A549 (cell line): Measurements from ENCODE around the gene KCTD5. TPM values are rescaled to one million over a fixed set of nuclear protein-coding genes. Genes with fewer than 3 reads are reported as not detected.

Experiments
- ATAC-seq, 2 experiments: fragments of 200-7000 bp in 1 of 2; fragments of >200 bp in 1 of 2; cut with Nextera tagmentation in 1 of 2; cut with Tn5 transposase in 1 of 2; 3 replicates each; pipeline versions ENCODE4 v1.8.0 to v1.9.1; 2018 to 2020; ENCODE audit warnings: mild to moderate bottlenecking in 1 of 2, moderate library complexity in 1 of 2
- CTCF ChIA-PET: fragments of 300-600 bp; sonication (Branson Sonifier 250); formaldehyde crosslinking; extraction: SDS; loops from one replicate; lab custom pipeline; 2021; ENCODE audit warnings: antibody characterized with exemption, inconsistent platforms; lab: Yijun Ruan, JAX
- POLR2A ChIA-PET: fragments of 350-600 bp; formaldehyde crosslinking; extraction: SDS; loops from one replicate; lab custom pipeline; 2021; ENCODE audit warnings: antibody characterized with exemption, inconsistent platforms; lab: Yijun Ruan, JAX
- DNase-seq, 2 experiments: peaks; one replicate each; pipeline versions ENCODE4 v3.0.0 to v3.0.0-alpha.2; 2011 to 2016; ENCODE audit warnings: low read depth in 1 of 2, low spot score in 1 of 2
- FAIRE-seq: peaks from 2 replicates; lab custom pipeline; 2011; peaks lifted over from hg19 to GRCh38; lab: Jason Lieb, UNC
- H3K27ac ChIP-seq, 2 experiments: fragments of >200 bp; sonication (Bioruptor Twin); formaldehyde crosslinking; 3 replicates each; pipeline ENCODE4 v1.5.1; 2016 to 2017
- H3K4me1 ChIP-seq: fragments of >200 bp; sonication (Bioruptor Twin); formaldehyde crosslinking; 3 replicates; pipeline ENCODE4 v1.6.1; 2016
- H3K4me2 ChIP-seq: fragments of >200 bp; sonication (Bioruptor Twin); formaldehyde crosslinking; 3 replicates; pipeline ENCODE4 v1.6.1; 2016
- H3K4me3 ChIP-seq: fragments of >200 bp; sonication (Bioruptor Twin); formaldehyde crosslinking; 3 replicates; pipeline ENCODE4 v1.5.1; 2016
- H3K9me3 ChIP-seq: fragments of >200 bp; sonication (Bioruptor Twin); formaldehyde crosslinking; 3 replicates; pipeline ENCODE4 v1.6.1; 2016
- ATOH8 ChIP-seq: fragments of 250-450 bp; sonication (Bioruptor Pico); IDR thresholded peaks from 2 replicates; pipeline ENCODE4 v1.5.0; 2020; ENCODE audit warnings: low read depth, mild to moderate bottlenecking, moderate library complexity
- BCL3 ChIP-seq: fragments of >200 bp; sonication (Bioruptor Twin); formaldehyde crosslinking; IDR thresholded peaks from 3 replicates; pipeline ENCODE4 v1.6.1; 2016
- CBX2 ChIP-seq: fragments of 200-600 bp; sonication (generic); IDR thresholded peaks from 2 replicates; pipeline ENCODE4 v1.6.1; 2016; ENCODE audit warnings: low read depth, mild to moderate bottlenecking, borderline replicate concordance
- CHD2 ChIP-seq: fragments of 150-350 bp; IDR thresholded peaks from 2 replicates; pipeline ENCODE4 v1.6.1; 2014; ENCODE audit warnings: low read length; ENCODE audit not compliant: partially characterized antibody
- EHF ChIP-seq: fragments of 250-450 bp; sonication (Bioruptor Pico); IDR thresholded peaks from 2 replicates; pipeline ENCODE4 v1.5.0; 2020; ENCODE audit warnings: mild to moderate bottlenecking
- EHMT2 ChIP-seq: fragments of 200-600 bp; sonication (generic); IDR thresholded peaks from 2 replicates; pipeline ENCODE4 v1.6.1; 2016; ENCODE audit warnings: antibody characterized with exemption, low read depth, mild to moderate bottlenecking, moderate library complexity
- ELK1 ChIP-seq: fragments of 150-350 bp; IDR thresholded peaks from 2 replicates; pipeline ENCODE4 v1.6.1; 2014; ENCODE audit warnings: low read depth, mild to moderate bottlenecking, low read length
- EP300 ChIP-seq, 2 experiments: fragments of >200 bp; sonication (Bioruptor Twin); formaldehyde crosslinking; IDR thresholded peaks; 2 replicates in 1 of 2; 3 replicates in 1 of 2; pipeline ENCODE4 v1.6.1; 2016 to 2017
- ESRRA ChIP-seq: fragments of 150-350 bp; IDR thresholded peaks from 2 replicates; pipeline ENCODE4 v1.6.1; 2014; ENCODE audit warnings: mild to moderate bottlenecking, low read length, borderline replicate concordance
- FOSB ChIP-seq: fragments of 250-450 bp; sonication (Bioruptor Pico); IDR thresholded peaks from 2 replicates; pipeline ENCODE4 v1.5.0; 2020; ENCODE audit warnings: mild to moderate bottlenecking, moderate library complexity
- HOXB13 ChIP-seq: fragments of 250-450 bp; sonication (Bioruptor Pico); IDR thresholded peaks from 2 replicates; pipeline ENCODE4 v1.5.0; 2020; ENCODE audit warnings: low read depth, mild to moderate bottlenecking, moderate library complexity
- KDM5A ChIP-seq: fragments of 200-600 bp; sonication (generic); IDR thresholded peaks from 2 replicates; pipeline ENCODE4 v1.6.1; 2016; ENCODE audit warnings: antibody characterized with exemption, mild to moderate bottlenecking
- MAFK ChIP-seq: fragments of 450-650 bp; IDR thresholded peaks from 2 replicates; pipeline ENCODE4 v1.6.1; 2014; ENCODE audit not compliant: partially characterized antibody
- MAZ ChIP-seq: fragments of 150-350 bp; IDR thresholded peaks from 2 replicates; pipeline ENCODE4 v1.6.1; 2014; ENCODE audit warnings: antibody characterized with exemption, low read depth, low read length, borderline replicate concordance
- PHF8 ChIP-seq: fragments of 200-600 bp; sonication (generic); IDR thresholded peaks from 2 replicates; pipeline ENCODE4 v1.6.1; 2016; ENCODE audit warnings: low read depth, mild to moderate bottlenecking, antibody characterized with exemption, moderate library complexity, borderline replicate concordance
- POLR2A ChIP-seq: IDR thresholded peaks from 2 replicates; pipeline ENCODE4 v1.6.1; 2012; ENCODE audit warnings: mild to moderate bottlenecking, low read length
- RAD21 ChIP-seq, 2 experiments: fragments of >200 bp in 1 of 2; sonication (Bioruptor Twin) in 1 of 2; formaldehyde crosslinking in 1 of 2; IDR thresholded peaks in 1 of 2; conservative IDR thresholded peaks in 1 of 2; 2 replicates in 1 of 2; 3 replicates in 1 of 2; pipeline ENCODE4 v1.6.1; 2012 to 2018; ENCODE audit warnings: inconsistent platforms in 1 of 2
- RCOR1 ChIP-seq: fragments of 150-350 bp; IDR thresholded peaks from 2 replicates; pipeline ENCODE4 v1.6.1; 2014; ENCODE audit warnings: antibody characterized with exemption, low read length, low read depth
- RFX5 ChIP-seq: fragments of 450-650 bp; IDR thresholded peaks from 2 replicates; pipeline ENCODE4 v1.7.1; 2014; ENCODE audit warnings: antibody characterized with exemption, mild to moderate bottlenecking, moderate library complexity
- RNF2 ChIP-seq: fragments of 200-600 bp; sonication (generic); IDR thresholded peaks from 2 replicates; pipeline ENCODE4 v1.6.1; 2016; ENCODE audit warnings: low read depth, mild to moderate bottlenecking, antibody characterized with exemption, moderate library complexity, borderline replicate concordance
- ZC3H11A ChIP-seq: fragments of 450-650 bp; IDR thresholded peaks from 2 replicates; pipeline ENCODE4 v1.6.1; 2014; ENCODE audit warnings: antibody characterized with exemption, mild to moderate bottlenecking
- WGBS: methylation state at CpG from one replicate; pipeline ENCODE4 v1.1.6; 2017; ENCODE audit errors: missing lambda C conversion rate; 5-methylcytosine and 5-hydroxymethylcytosine counted together
- polyA plus RNA-seq, 4 experiments: library from polyadenylated mRNA; depleted of rRNA in 3 of 4; stranded (reverse); fragments of >200 nt; fragmentation: RNase III in 1 of 4; extraction: RNeasy Plus Mini Kit Qiagen cat#74134 plus additional on column Dnase treatment in 1 of 4; gene quantifications; 2 replicates in 3 of 4; 3 replicates in 1 of 4; pipeline ENCODE4 v1.2.3, GENCODE V29; 2011 to 2017

KCTD5 gene
- polyA plus RNA-seq, 2 of the 4 experiments (the other 2 are of a cell fraction): 22.8 to 26.1 TPM

- no peak for DNase-seq
- CTCF ChIA-PET: interaction anchor here (0.6 to 3.3 kb wide), 3 partner anchors 11 to 189 kb away, joined by 3 to 12 read pairs (median 3); no protein-coding TSS in a partner anchor
- Histone ChIP-seq H3K4me2 (no peak overlapping the region), H3K27ac (no peak overlapping the region), H3K4me1 (no peaks in the 10 kb centered on the region), H3K9me3 (no peaks in the 10 kb centered on the region), H3K4me3 (no peak overlapping the region)
- TF ChIP-seq RNF2: no peak
- TF ChIP-seq RFX5: no peak
- TF ChIP-seq ATOH8 (CRISPR knock-in tag): no peak
- TF ChIP-seq ESRRA: no peak
- no peak for TF ChIP-seq CHD2
- no peak for TF ChIP-seq PHF8
- TF ChIP-seq ELK1: no peak
- TF ChIP-seq ZC3H11A: no peak
- TF ChIP-seq POLR2A: no peak
- no peak for TF ChIP-seq RCOR1
- no peak for TF ChIP-seq KDM5A
- 69% methylated on average over 7 of the region's 7 CpGs for WGBS
- POLR2A ChIA-PET: no interaction called here
- no peak for FAIRE-seq
- no peak for ATAC-seq
Observed at GRCh38 chr16:2737895-2738418, 55.6 kb downstream of the KCTD5 start.

- Histone ChIP-seq H3K9me3 (no peaks in the 10 kb centered on the region), H3K4me3 (no peak overlapping the region), H3K4me1 (no peaks in the 10 kb centered on the region), H3K4me2 (no peak overlapping the region), H3K27ac (0 out of 6 replicates have a peak overlapping the region, but pooled peaks of 1 of the 2 experiments have one; percentile 8)
- CTCF ChIA-PET: interaction anchor here (0.6 to 3.3 kb wide), 2 partner anchors 11 to 100 kb away, joined by 3 to 12 read pairs; no protein-coding TSS in a partner anchor
- DNase-seq (no peak), FAIRE-seq (no peak), ATAC-seq (no peak; a peak in 1 of 6 replicates)
- POLR2A ChIA-PET: no interaction called here
- TF ChIP-seq EHMT2: no peak
- no peak for TF ChIP-seq EHF (CRISPR knock-in tag)
- no peak for TF ChIP-seq MAFK
- no peak for TF ChIP-seq CBX2
- no peak for TF ChIP-seq MAZ
- no peak for TF ChIP-seq PHF8
- no peak for TF ChIP-seq FOSB (CRISPR knock-in tag)
- no peak for TF ChIP-seq BCL3
- no peak for TF ChIP-seq POLR2A
- no peak for TF ChIP-seq HOXB13
- no peak for TF ChIP-seq RAD21 (conservative IDR thresholded peaks at IDR 0.05 in 1 of 2, IDR thresholded peaks at IDR 0.05 in 1 of 2)
- no peak for TF ChIP-seq KDM5A
- TF ChIP-seq EP300 (IDR thresholded peaks at IDR 0.05): no peak
- 78% methylated on average over 3 of the region's 5 CpGs for WGBS
Observed at GRCh38 chr16:2738615-2739014, 56.3 kb downstream of the KCTD5 start.
